Endothelial cell of umbilical vein (primary cell): ENCODE results near the gene C16orf87. TPM values are rescaled to one million over a fixed set of nuclear protein-coding genes. Genes with fewer than 3 reads are reported as not detected.

Experiments used
- BruUV-seq: library from RNA; stranded (reverse); fragments of 400-500 nt; replicated peaks from 2 replicates; lab custom pipeline; 2021; lab: Mats Ljungman, UMichigan
- CTCF ChIA-PET: fragments of 300-600, 350-600 bp; sonication (Branson Sonifier 250); formaldehyde crosslinking; loops from one replicate; lab custom pipeline; 2021; ENCODE audit warnings: antibody characterized with exemption, inconsistent platforms; lab: Charles Lee
- POLR2A ChIA-PET: fragments of 300-600, 350-600 bp; sonication (Branson Sonifier 250); formaldehyde crosslinking; loops from one replicate; lab custom pipeline; 2021; ENCODE audit warnings: antibody characterized with exemption, inconsistent platforms; lab: Charles Lee
- DNase-seq: peaks from one replicate; pipeline ENCODE4 v3.0.0-alpha.2; 2011; ENCODE audit warnings: low read depth, low spot score
- FAIRE-seq: peaks from 2 replicates; lab custom pipeline; 2011; peaks lifted over from hg19 to GRCh38; lab: Jason Lieb, UNC
- H2AFZ ChIP-seq: 2 replicates; pipeline ENCODE4 v1.6.0; 2012; ENCODE audit warnings: low read depth, low read length, control low read depth, inconsistent platforms
- H3K27ac ChIP-seq: 2 replicates; pipeline ENCODE4 v1.5.1; 2011; ENCODE audit warnings: low read depth, mild to moderate bottlenecking, control low read depth, low read length, moderate library complexity; ENCODE audit not compliant: insufficient read depth
- H3K27me3 ChIP-seq, 2 experiments: 2 replicates each; pipeline versions ENCODE4 v1.6.0 to v1.6.1; 2011; ENCODE audit warnings: low read length in 2 of 2, mixed read lengths in 1 of 2; ENCODE audit not compliant: control insufficient read depth in 2 of 2, insufficient read depth in 2 of 2
- H3K36me3 ChIP-seq, 2 experiments: 2 replicates in 1 of 2; 3 replicates in 1 of 2; pipeline ENCODE4 v1.5.1; 2011; ENCODE audit warnings: low read length in 2 of 2, mild to moderate bottlenecking in 1 of 2, moderate library complexity in 1 of 2; ENCODE audit not compliant: control insufficient read depth in 2 of 2, insufficient read depth in 2 of 2; ENCODE audit errors: extremely low read depth in 1 of 2
- H3K4me1 ChIP-seq: 3 replicates; pipeline ENCODE4 v1.5.1; 2011; ENCODE audit warnings: mild to moderate bottlenecking, low read length; ENCODE audit not compliant: control insufficient read depth, insufficient read depth; ENCODE audit errors: extremely low read depth
- H3K4me2 ChIP-seq: 2 replicates; pipeline ENCODE4 v1.6.1; 2011; ENCODE audit warnings: low read length, control low read depth, mixed read lengths; ENCODE audit not compliant: insufficient read depth
- H3K4me3 ChIP-seq, 3 experiments: fragments of 200-600 bp in 1 of 3; sonication (generic), shearing (Covaris generic) in 1 of 3; replicated peaks in 1 of 3; 2 replicates each; pipeline ENCODE4 v1.5.1; 2011 to 2016; ENCODE audit warnings: control low read depth in 3 of 3, low read length in 3 of 3, mild to moderate bottlenecking in 2 of 3, inconsistent platforms in 1 of 3, low read depth in 1 of 3, moderate library complexity in 1 of 3; ENCODE audit not compliant: insufficient read depth in 1 of 3
- H3K79me2 ChIP-seq: 2 replicates; pipeline ENCODE4 v1.6.0; 2012; ENCODE audit warnings: low read length, inconsistent platforms; ENCODE audit not compliant: control insufficient read depth, insufficient read depth
- H3K9ac ChIP-seq: replicated peaks from 2 replicates; pipeline ENCODE3; 2011; ENCODE audit warnings: low read length, control low read depth; ENCODE audit not compliant: insufficient read depth; ENCODE audit errors: extremely low read depth
- H3K9me1 ChIP-seq: replicated peaks from 3 replicates; pipeline ENCODE4 v1.6.0; 2011; ENCODE audit warnings: mild to moderate bottlenecking, low read length; ENCODE audit not compliant: control insufficient read depth, insufficient read depth; ENCODE audit errors: extremely low read depth
- H3K9me3 ChIP-seq: replicated peaks from 2 replicates; pipeline ENCODE4 v1.5.1; 2012; ENCODE audit warnings: low read length, inconsistent platforms; ENCODE audit not compliant: control insufficient read depth, insufficient read depth
- H4K20me1 ChIP-seq: replicated peaks from 2 replicates; pipeline ENCODE3; 2011; ENCODE audit warnings: mild to moderate bottlenecking, low read length; ENCODE audit not compliant: control insufficient read depth, insufficient read depth; ENCODE audit errors: extremely low read depth
- EZH2 ChIP-seq: IDR thresholded peaks from 2 replicates; pipeline ENCODE4 v1.6.1; 2012; ENCODE audit warnings: borderline replicate concordance, low read depth, mild to moderate bottlenecking, moderate library complexity, low read length, inconsistent platforms; ENCODE audit not compliant: severe bottlenecking
- FOS ChIP-seq: IDR thresholded peaks from 2 replicates; pipeline ENCODE4 v1.6.1; 2011; ENCODE audit warnings: mild to moderate bottlenecking, low read length, moderate library complexity, borderline replicate concordance; ENCODE audit not compliant: insufficient read depth
- GATA2 ChIP-seq: IDR thresholded peaks from 2 replicates; pipeline ENCODE4 v1.7.0; 2011; ENCODE audit warnings: low read depth, mild to moderate bottlenecking, moderate library complexity, mixed read lengths, low read length; ENCODE audit not compliant: insufficient read length, insufficient read depth
- JUN ChIP-seq: IDR thresholded peaks from 2 replicates; pipeline ENCODE4 v1.6.1; 2011; ENCODE audit warnings: borderline replicate concordance, low read depth; ENCODE audit not compliant: insufficient read length, insufficient read depth
- MYC ChIP-seq: IDR thresholded peaks from one replicate; pipeline ENCODE4 v1.6.1; 2011; ENCODE audit warnings: mild to moderate bottlenecking, low read depth, low read length
- POLR2A ChIP-seq: IDR thresholded peaks from 2 replicates; pipeline ENCODE4 v1.6.1; 2012; ENCODE audit warnings: low read depth, mild to moderate bottlenecking, control low read depth, low read length
- POLR2AphosphoS5 ChIP-seq: IDR thresholded peaks from 2 replicates; pipeline ENCODE4 v1.6.1; 2012; ENCODE audit warnings: low read depth, mild to moderate bottlenecking, control low read depth, low read length, moderate library complexity; ENCODE audit not compliant: insufficient read depth
- dilution Hi-C: fragments of 300-500 bp; cut with MboI; formaldehyde crosslinking; loops from one replicate; pipeline ENCODE4 v1.15.0; 2019; ENCODE audit warnings: low sequenced_read_pairs; ENCODE audit not compliant: extremely low pct_ligation_motif_present
- intact Hi-C: fragments of 100-400 bp; cut with micrococcal nuclease; formaldehyde crosslinking; loops from one replicate; pipeline ENCODE4 v1.10.0; 2022
- polyA plus RNA-seq, 4 experiments: library from polyadenylated mRNA; depleted of rRNA in 3 of 4; stranded (reverse) in 3 of 4; unstranded in 1 of 4; fragments of >200 nt; gene quantifications; 2 replicates each; pipeline versions ENCODE4 v1.2.1 to v1.2.3, GENCODE V29; 2011 to 2012; ENCODE audit warnings: missing spikeins in 1 of 4
- total RNA-seq: library from RNA; stranded (reverse); gene quantifications from 2 replicates; pipeline ENCODE4 v1.2.3, GENCODE V29; 2021
- TF ChIP-seq, protein P1 (sequence below): IDR thresholded peaks from 2 replicates; pipeline ENCODE4 v1.6.1; 2011; ENCODE audit not compliant: insufficient read depth, insufficient read length
- TF ChIP-seq, protein P2 (sequence below), 2 donors: IDR thresholded peaks; 1 replicate in 1 of 2; 2 replicates in 1 of 2; pipeline ENCODE4 v1.5.1; 2011; ENCODE audit warnings: low read length in 2 of 2, mild to moderate bottlenecking in 2 of 2, moderate library complexity in 2 of 2, control low read depth in 1 of 2, inconsistent platforms in 1 of 2, low read depth in 1 of 2; ENCODE audit not compliant: insufficient read depth in 1 of 2; ENCODE audit errors: extremely low read depth in 1 of 2

The C16orf87 gene
- total and polyA plus RNA-seq, 2 donors (not counting 3 experiments of a cell fraction or from before 2014, with no cell fraction given), result 2.4 to 8.5 TPM

DNA sequence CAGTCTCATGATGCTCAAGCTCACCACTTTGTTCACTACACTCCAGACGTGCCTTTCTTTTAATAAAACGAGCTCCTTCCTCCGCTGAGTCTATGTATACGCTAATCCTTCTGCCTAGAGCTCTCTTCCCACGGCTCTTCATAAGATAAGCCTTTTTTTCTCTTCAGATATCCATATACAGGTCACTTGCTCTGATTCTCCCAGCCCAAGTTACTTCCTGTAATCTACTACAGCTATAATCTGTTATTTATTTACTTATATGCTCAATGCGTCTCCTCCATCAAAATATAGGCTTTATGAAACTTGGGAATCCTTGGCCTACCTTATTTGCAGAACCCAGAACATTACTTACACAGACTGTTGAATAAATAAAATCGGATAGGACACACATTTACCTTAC lies 17.4 kb downstream of the C16orf87 start:
- CTCF ChIA-PET, result interaction anchor here (0.6 to 2.2 kb wide), 4 partner anchors 12 to 40 kb away, joined by 3 to 22 read pairs (median 3); no protein-coding TSS in a partner anchor
- Histone ChIP-seq H3K36me3 (no peaks in the 10 kb centered on the region), H3K4me3 (no peak overlapping the region), H3K9me3 (no peaks in the 10 kb centered on the region), H3K9ac (no peak overlapping the region), H3K79me2 (peaks cover 43% of the 10 kb centered on the region), H3K4me2 (no peak overlapping the region), H3K9me1 (no peaks in the 10 kb centered on the region), H2AFZ (no peak overlapping the region), H3K4me1 (peaks cover 12% of the 10 kb centered on the region), H3K27ac (no peak overlapping the region), H3K27me3 (no peaks in the 10 kb centered on the region), H4K20me1 (peaks cover 5% of the 10 kb centered on the region)
- dilution Hi-C loops (no loop called here), intact Hi-C loops (no loop called here)
- FAIRE-seq (no peak), DNase-seq (no peak)
- TF ChIP-seq GATA2 (no peak), EZH2 (no peak), MYC (no peak), FOS (no peak), POLR2AphosphoS5 (no peak), POLR2A (no peak), JUN (no peak)
- TF ChIP-seq, protein P1, sequence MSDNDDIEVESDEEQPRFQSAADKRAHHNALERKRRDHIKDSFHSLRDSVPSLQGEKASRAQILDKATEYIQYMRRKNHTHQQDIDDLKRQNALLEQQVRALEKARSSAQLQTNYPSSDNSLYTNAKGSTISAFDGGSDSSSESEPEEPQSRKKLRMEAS, result no peak
- TF ChIP-seq, protein P2, sequence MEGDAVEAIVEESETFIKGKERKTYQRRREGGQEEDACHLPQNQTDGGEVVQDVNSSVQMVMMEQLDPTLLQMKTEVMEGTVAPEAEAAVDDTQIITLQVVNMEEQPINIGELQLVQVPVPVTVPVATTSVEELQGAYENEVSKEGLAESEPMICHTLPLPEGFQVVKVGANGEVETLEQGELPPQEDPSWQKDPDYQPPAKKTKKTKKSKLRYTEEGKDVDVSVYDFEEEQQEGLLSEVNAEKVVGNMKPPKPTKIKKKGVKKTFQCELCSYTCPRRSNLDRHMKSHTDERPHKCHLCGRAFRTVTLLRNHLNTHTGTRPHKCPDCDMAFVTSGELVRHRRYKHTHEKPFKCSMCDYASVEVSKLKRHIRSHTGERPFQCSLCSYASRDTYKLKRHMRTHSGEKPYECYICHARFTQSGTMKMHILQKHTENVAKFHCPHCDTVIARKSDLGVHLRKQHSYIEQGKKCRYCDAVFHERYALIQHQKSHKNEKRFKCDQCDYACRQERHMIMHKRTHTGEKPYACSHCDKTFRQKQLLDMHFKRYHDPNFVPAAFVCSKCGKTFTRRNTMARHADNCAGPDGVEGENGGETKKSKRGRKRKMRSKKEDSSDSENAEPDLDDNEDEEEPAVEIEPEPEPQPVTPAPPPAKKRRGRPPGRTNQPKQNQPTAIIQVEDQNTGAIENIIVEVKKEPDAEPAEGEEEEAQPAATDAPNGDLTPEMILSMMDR (IDR thresholded peaks at IDR 0.05; ENCODE audit: extremely low read depth in 1 of 2, insufficient read depth in 1 of 2, low read depth in 1 of 2, low read length in 2 of 2), result no peak
- POLR2A ChIA-PET, result no interaction called here
- no TSS peak for BruUV-seq
